MCF 10A (cell line): Measurements from ENCODE around the gene KCTD2. TPM values are rescaled to one million over a fixed set of nuclear protein-coding genes. Genes with fewer than 3 reads are reported as not detected.

Source experiments
- BruUV-seq: library from RNA; stranded (reverse); fragments of 400-500 nt; replicated peaks from 2 replicates; lab custom pipeline; 2021; lab: Mats Ljungman, UMichigan
- CTCF ChIA-PET: fragments of 300-600 bp; sonication (Branson Sonifier 250); formaldehyde crosslinking; extraction: SDS; loops from one replicate; lab custom pipeline; 2021; ENCODE audit warnings: antibody characterized with exemption, inconsistent platforms; lab: Yijun Ruan, JAX
- POLR2A ChIA-PET: fragments of 300-600, 350-650 bp; sonication (Branson Sonifier 250); formaldehyde crosslinking; extraction: SDS; loops from one replicate; lab custom pipeline; 2020; ENCODE audit warnings: antibody characterized with exemption, inconsistent platforms; lab: Yijun Ruan, JAX
- DNase-seq: peaks from one replicate; pipeline ENCODE4 v3.0.0-alpha.2; 2018; ENCODE audit not compliant: unreplicated experiment
- H3K27ac Mint-ChIP-seq: one replicate; pipeline ENCODE4 v1.8.0; 2022; ENCODE audit warnings: mild to moderate bottlenecking, low read depth, mixed read lengths; ENCODE audit not compliant: unreplicated experiment
- H3K27me3 Mint-ChIP-seq: one replicate; pipeline ENCODE4 v1.8.0; 2022; ENCODE audit warnings: mixed read lengths; ENCODE audit not compliant: insufficient read depth, unreplicated experiment
- H3K36me3 Mint-ChIP-seq: one replicate; pipeline ENCODE4 v1.8.0; 2022; ENCODE audit warnings: mild to moderate bottlenecking, moderate library complexity, mixed read lengths; ENCODE audit not compliant: insufficient read depth, unreplicated experiment
- H3K4me1 Mint-ChIP-seq: one replicate; pipeline ENCODE4 v1.8.0; 2022; ENCODE audit warnings: mixed read lengths; ENCODE audit not compliant: insufficient read depth, unreplicated experiment
- H3K4me3 Mint-ChIP-seq: one replicate; pipeline ENCODE4 v1.8.0; 2022; ENCODE audit warnings: mild to moderate bottlenecking, moderate library complexity, mixed read lengths; ENCODE audit not compliant: unreplicated experiment
- H3K9me3 Mint-ChIP-seq: one replicate; pipeline ENCODE4 v1.8.0; 2022; ENCODE audit warnings: mixed read lengths; ENCODE audit not compliant: unreplicated experiment
- intact Hi-C: fragments of 100-400 bp; cut with micrococcal nuclease; formaldehyde crosslinking; loops from 2 replicates; pipeline ENCODE4 v1.14.1; 2022
- total RNA-seq: library from RNA; stranded (reverse); gene quantifications from 2 replicates; pipeline ENCODE4 v1.2.3, GENCODE V29; 2022
- TF ChIP-seq, protein P1 (sequence below): fragments of 200-600 bp; IDR thresholded peaks from one replicate; pipeline ENCODE4 v1.8.0; 2022; ENCODE audit warnings: antibody characterized with exemption, mild to moderate bottlenecking; ENCODE audit not compliant: unreplicated experiment

Gene KCTD2
- total RNA-seq, 1 experiment from 2014 or later: 11.9 TPM

GRCh38 chr17:75001915-75002843 lies 44.8 kb upstream of the KCTD2 start:
- ChIA-PET POLR2A (interaction anchor here (2.3 to 6.2 kb wide), 2 partner anchors 11 to 14 kb away, joined by 8 to 27 read pairs; partner anchors contain the start of genes CDR2L and MRPL58), CTCF (interaction anchor here (1.0 kb wide), 1 partner anchor 14 kb away, joined by 4 read pairs; no protein-coding TSS in a partner anchor)
- H3K36me3 Mint-ChIP-seq: peaks cover 16% of the 10 kb centered on the region
- no TSS peak for BruUV-seq
- H3K9me3 Mint-ChIP-seq: no peaks in the 10 kb centered on the region
- H3K4me3 Mint-ChIP-seq: no peak overlapping the region
- no peak overlapping the region for H3K27ac Mint-ChIP-seq
- no peak for DNase-seq
- TF ChIP-seq, protein P1, sequence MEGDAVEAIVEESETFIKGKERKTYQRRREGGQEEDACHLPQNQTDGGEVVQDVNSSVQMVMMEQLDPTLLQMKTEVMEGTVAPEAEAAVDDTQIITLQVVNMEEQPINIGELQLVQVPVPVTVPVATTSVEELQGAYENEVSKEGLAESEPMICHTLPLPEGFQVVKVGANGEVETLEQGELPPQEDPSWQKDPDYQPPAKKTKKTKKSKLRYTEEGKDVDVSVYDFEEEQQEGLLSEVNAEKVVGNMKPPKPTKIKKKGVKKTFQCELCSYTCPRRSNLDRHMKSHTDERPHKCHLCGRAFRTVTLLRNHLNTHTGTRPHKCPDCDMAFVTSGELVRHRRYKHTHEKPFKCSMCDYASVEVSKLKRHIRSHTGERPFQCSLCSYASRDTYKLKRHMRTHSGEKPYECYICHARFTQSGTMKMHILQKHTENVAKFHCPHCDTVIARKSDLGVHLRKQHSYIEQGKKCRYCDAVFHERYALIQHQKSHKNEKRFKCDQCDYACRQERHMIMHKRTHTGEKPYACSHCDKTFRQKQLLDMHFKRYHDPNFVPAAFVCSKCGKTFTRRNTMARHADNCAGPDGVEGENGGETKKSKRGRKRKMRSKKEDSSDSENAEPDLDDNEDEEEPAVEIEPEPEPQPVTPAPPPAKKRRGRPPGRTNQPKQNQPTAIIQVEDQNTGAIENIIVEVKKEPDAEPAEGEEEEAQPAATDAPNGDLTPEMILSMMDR: no peak
- H3K27me3 Mint-ChIP-seq: no peaks in the 10 kb centered on the region
- intact Hi-C loops: no loop called here
- no peaks in the 10 kb centered on the region for H3K4me1 Mint-ChIP-seq

GRCh38 chr17:75003070-75003956 lies 43.7 kb upstream of the KCTD2 start:
- Mint-ChIP-seq H3K27me3 (no peaks in the 10 kb centered on the region), H3K27ac (no peak overlapping the region), H3K36me3 (peaks cover 16% of the 10 kb centered on the region), H3K4me3 (no peak overlapping the region), H3K4me1 (no peaks in the 10 kb centered on the region), H3K9me3 (no peaks in the 10 kb centered on the region)
- CTCF ChIA-PET: interaction anchor here (0.6 to 1.0 kb wide), 4 partner anchors 15 to 198 kb away, joined by 4 read pairs; no protein-coding TSS in a partner anchor
- POLR2A ChIA-PET: interaction anchor here (0.7 to 6.2 kb wide), 3 partner anchors 9 to 66 kb away, joined by 3 to 27 read pairs (median 8); partner anchors contain the start of genes CDR2L and MRPL58
- TF ChIP-seq, protein P1: no peak
- no peak for DNase-seq
- intact Hi-C loops: no loop called here
- BruUV-seq: no TSS peak

- no peak for DNase-seq
- H3K27me3 Mint-ChIP-seq: no peaks in the 10 kb centered on the region
- no peak overlapping the region for H3K27ac Mint-ChIP-seq
- H3K9me3 Mint-ChIP-seq: no peaks in the 10 kb centered on the region
- peaks cover 16% of the 10 kb centered on the region for H3K36me3 Mint-ChIP-seq
- ChIA-PET POLR2A (interaction anchor here (0.7 to 6.2 kb wide), 2 partner anchors 9 to 67 kb away, joined by 3 to 27 read pairs; partner anchors contain the start of gene MRPL58), CTCF (interaction anchor here (0.6 to 1.0 kb wide), 4 partner anchors 30 to 198 kb away, joined by 3 to 4 read pairs (median 4); no protein-coding TSS in a partner anchor)
- no peak overlapping the region for H3K4me3 Mint-ChIP-seq
- no peaks in the 10 kb centered on the region for H3K4me1 Mint-ChIP-seq
- intact Hi-C loops: no loop called here
- TF ChIP-seq, protein P1: no peak
- BruUV-seq: no TSS peak
Observed at GRCh38 chr17:75003957-75004355, 43.1 kb upstream of the KCTD2 start.
